Tibial nerve (tissue), 4 donors: Measurements from ENCODE around the gene ITM2C.

Source experiments
- CTCF ChIP-seq, 5 experiments: fragments of 200-600 bp in 3 of 5; fragments of 450-650 bp in 2 of 5; sonication (generic) in 3 of 5; IDR thresholded peaks; one replicate each; pipeline ENCODE4 v1.5.1; 2016 to 2019; ENCODE audit warnings: antibody characterized with exemption in 5 of 5, mild to moderate bottlenecking in 3 of 5, moderate library complexity in 2 of 5
- EP300 ChIP-seq, 2 donors: sonication (generic); formaldehyde crosslinking; IDR thresholded peaks; one replicate each; pipeline ENCODE4 v1.6.1; 2017; ENCODE audit warnings: antibody characterized with exemption in 2 of 2, mild to moderate bottlenecking in 1 of 2
- POLR2A ChIP-seq, 2 donors: fragments of 450-650 bp; IDR thresholded peaks; one replicate each; pipeline ENCODE4 v1.6.1; 2017; ENCODE audit warnings: antibody characterized with exemption in 2 of 2, mild to moderate bottlenecking in 2 of 2, moderate library complexity in 2 of 2

DNA sequence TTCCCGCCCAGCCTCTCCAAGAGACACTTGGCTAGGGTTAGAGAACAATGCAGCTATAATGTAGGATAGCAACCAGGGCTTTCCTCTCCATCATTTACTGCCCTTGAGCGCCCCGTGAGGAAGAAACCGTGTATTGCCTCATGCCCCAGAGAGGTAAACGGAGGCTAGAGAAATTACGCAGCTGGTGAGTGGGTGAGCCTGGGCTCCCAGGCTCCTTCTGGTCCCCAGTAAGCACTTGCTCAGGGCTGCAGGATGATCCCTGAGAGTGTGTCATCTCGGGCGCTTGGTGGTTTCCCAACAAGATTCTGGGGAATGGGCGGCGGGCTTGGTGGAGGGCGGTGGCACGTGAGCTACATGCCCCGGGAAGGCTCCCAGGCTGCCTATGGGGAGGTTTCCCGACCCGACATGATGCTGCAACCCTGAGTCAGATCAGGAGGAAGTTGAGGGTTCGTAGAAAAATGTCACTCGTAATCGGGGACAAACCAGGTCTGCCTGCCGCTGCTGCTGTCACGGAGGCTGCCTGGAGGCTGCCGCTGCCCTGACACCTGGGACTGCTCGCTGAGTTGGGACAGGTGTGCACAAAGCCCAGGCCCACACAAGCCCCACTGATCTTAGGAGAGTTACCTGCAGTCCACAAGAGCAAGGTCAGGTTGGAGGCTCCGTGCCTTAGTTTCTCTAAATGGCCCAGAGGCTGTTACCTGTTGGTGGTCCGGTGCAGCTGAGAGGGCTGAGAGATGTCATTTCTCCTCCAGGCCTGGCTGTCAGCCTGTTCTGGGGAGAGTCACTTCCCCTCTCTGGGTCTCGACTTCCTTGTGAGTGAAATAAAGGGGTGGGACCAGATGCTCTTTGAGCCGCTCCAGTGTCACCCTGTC, 60.0 kb downstream of the ITM2C start, which contains the start of gene GPR55:
- no peak for TF ChIP-seq POLR2A (IDR thresholded peaks at IDR 0.05)
- peak in 1 of 5 experiments; percentile 19 for TF ChIP-seq CTCF (IDR thresholded peaks at IDR 0.05)
- TF ChIP-seq EP300 (IDR thresholded peaks at IDR 0.05): no peak
